ENCODE data around the gene PCGF3.

DNA sequence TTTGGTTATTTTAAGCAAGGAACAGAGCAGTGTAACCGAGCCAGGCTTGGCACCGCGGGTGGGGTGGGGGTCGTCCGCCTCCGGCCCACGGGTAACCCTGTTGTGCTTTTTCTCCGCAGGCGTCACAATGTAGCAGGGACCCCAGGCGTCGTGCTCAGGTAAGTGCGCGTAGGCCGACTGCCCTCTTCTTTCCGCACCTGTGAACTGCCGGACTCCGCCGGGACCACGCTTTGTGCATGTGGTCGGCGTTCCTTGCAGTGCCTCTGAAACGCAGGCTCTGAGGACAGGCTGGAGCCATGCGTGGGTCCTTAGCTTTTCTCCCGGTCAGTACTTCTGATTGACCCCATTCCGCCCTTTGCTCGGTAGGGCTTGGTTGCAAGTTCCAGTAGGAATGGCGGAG is 24.9 kb downstream of the PCGF3 start:
- TF ChIP-seq RARB (CRISPR knock-in tag; IDR thresholded peaks at IDR 0.05) (no peak), ARNTL (CRISPR knock-in tag; IDR thresholded peaks at IDR 0.05; ENCODE audit: borderline replicate concordance, low read depth) (no peak)

All from SK-N-SH treated with all-trans-retinoic acid at 6 μM for 48 hours (cell line).